Hepatocyte (in vitro differentiated cells): ENCODE measurements around the gene AP2A1. TPM values are rescaled to one million over a fixed set of nuclear protein-coding genes. Genes with fewer than 3 reads are reported as not detected.

ENCODE experiments used
- DNase-seq: peaks from one replicate; pipeline ENCODE4 v3.0.0-alpha.2; 2016; ENCODE audit warnings: low spot score
- H2AFZ ChIP-seq: fragments of 200-600 bp; sonication (generic); 2 replicates; pipeline ENCODE4 v1.6.0; 2016; ENCODE audit warnings: antibody characterized with exemption, mild to moderate bottlenecking
- H3K27ac ChIP-seq: fragments of 200-600 bp; sonication (generic); 2 replicates; pipeline ENCODE4 v1.5.1; 2016; ENCODE audit warnings: mild to moderate bottlenecking
- H3K27me3 ChIP-seq: fragments of 200-600 bp; sonication (generic); 2 replicates; pipeline ENCODE4 v1.6.1; 2016
- H3K36me3 ChIP-seq: fragments of 200-600 bp; sonication (generic); replicated peaks from 2 replicates; pipeline ENCODE4 v1.5.1; 2016; ENCODE audit warnings: low read depth; ENCODE audit not compliant: insufficient read depth
- H3K4me1 ChIP-seq: fragments of 200-600 bp; sonication (generic); 2 replicates; pipeline ENCODE4 v1.5.1; 2016; ENCODE audit warnings: mild to moderate bottlenecking, moderate library complexity; ENCODE audit not compliant: insufficient read depth
- H3K4me2 ChIP-seq: fragments of 200-600 bp; sonication (generic); 2 replicates; pipeline ENCODE4 v1.6.0; 2016
- H3K4me3 ChIP-seq: fragments of 200-600 bp; sonication (generic); 2 replicates; pipeline ENCODE4 v1.5.1; 2016; ENCODE audit warnings: mild to moderate bottlenecking
- H3K79me2 ChIP-seq: fragments of 200-600 bp; sonication (generic); 2 replicates; pipeline ENCODE4 v1.6.0; 2017; ENCODE audit warnings: mild to moderate bottlenecking
- H3K9me2 ChIP-seq: fragments of 200-600 bp; sonication (generic); replicated peaks from 2 replicates; pipeline ENCODE4 v1.6.0; 2017; ENCODE audit warnings: mild to moderate bottlenecking; ENCODE audit not compliant: insufficient read depth
- H3K9me3 ChIP-seq: fragments of 200-600 bp; sonication (generic); 2 replicates; pipeline ENCODE4 v1.5.1; 2016; ENCODE audit warnings: low read depth, mild to moderate bottlenecking
- H4K20me1 ChIP-seq: fragments of 200-600 bp; sonication (generic); 2 replicates; pipeline ENCODE4 v1.6.0; 2016; ENCODE audit warnings: mild to moderate bottlenecking; ENCODE audit not compliant: insufficient read depth, poor library complexity, severe bottlenecking
- CTCF ChIP-seq: fragments of 200-600 bp; sonication (generic); IDR thresholded peaks from 2 replicates; pipeline ENCODE4 v1.5.1; 2016; ENCODE audit warnings: antibody characterized with exemption, mild to moderate bottlenecking; ENCODE audit not compliant: poor library complexity
- EZH2 ChIP-seq: fragments of 200-600 bp; sonication (generic); IDR thresholded peaks from 2 replicates; pipeline ENCODE4 v1.6.1; 2016; ENCODE audit warnings: antibody characterized with exemption, mild to moderate bottlenecking, borderline replicate concordance
- EZH2phosphoT487 ChIP-seq: fragments of 200-600 bp; sonication (generic); IDR thresholded peaks from one replicate; pipeline ENCODE4 v1.6.1; 2018; ENCODE audit warnings: antibody characterized with exemption, mild to moderate bottlenecking, low read depth, moderate library complexity; ENCODE audit not compliant: unreplicated experiment, severe bottlenecking
- WGBS: methylation state at CpG from one replicate; pipeline ENCODE4 v1.1.6; 2016; ENCODE audit warnings: low lambda C conversion rate; ENCODE audit errors: missing lambda C conversion rate; 5-methylcytosine and 5-hydroxymethylcytosine counted together
- polyA plus RNA-seq: library from polyadenylated mRNA; unstranded; fragments of >200 nt; fragmentation: Nextera tagmentation; extraction: Ambion mirVana; gene quantifications from 2 replicates; pipeline ENCODE4 v1.2.1, GENCODE V29; 2016
- total RNA-seq: library from RNA; depleted of rRNA; stranded (reverse); fragments of >200 nt; gene quantifications from 2 replicates; pipeline ENCODE4 v1.2.3, GENCODE V29; 2014

Gene AP2A1
- total and polyA plus RNA-seq, 2 experiments from 2014 or later = 62.1 to 64.8 TPM

DNA sequence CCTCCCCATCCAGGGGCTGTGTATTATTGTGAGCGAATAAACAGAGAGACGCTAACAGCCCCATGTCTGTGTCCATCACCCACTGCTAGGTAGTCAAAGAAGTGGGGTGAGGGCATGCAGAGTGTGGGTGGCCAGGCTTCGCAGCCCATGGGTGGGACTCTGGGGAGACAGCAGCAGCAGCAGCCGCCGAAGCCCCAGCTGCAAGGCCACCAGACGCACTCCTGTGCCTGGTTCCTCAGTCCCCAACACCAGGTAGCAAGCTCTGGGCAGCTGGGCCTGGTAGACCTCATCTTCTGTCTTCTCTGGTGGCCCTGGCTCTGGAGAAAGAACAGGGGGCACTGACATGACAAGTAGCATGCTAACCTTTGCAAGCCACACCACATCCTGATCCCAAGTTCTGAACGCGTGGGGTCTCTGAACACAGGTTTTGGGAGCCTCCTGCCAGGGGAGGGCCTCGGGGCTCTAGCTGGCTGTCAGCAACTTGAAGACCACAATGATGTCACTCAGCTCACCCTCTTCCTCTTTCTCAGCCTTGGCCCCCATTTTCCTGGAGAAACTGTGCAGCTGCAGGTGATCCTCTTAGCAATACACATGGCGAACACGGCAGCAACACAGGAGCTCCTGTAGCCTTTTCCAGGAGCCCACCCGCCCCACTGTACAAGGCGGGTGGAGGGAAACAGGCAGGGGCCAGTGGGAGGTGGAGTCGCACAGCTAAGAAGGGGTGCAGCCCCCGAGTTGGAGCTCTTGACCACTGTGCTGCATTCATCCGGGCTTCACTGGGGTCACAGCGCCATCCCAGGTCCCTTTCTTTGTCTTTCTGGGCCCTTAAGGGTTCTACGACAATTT lies 40.5 kb downstream of the AP2A1 start:
- TF ChIP-seq EZH2phosphoT487 (no peak), EZH2 (no peak)
- Histone ChIP-seq H2AFZ (no peak overlapping the region), H3K4me2 (no peak overlapping the region), H3K4me1 (peaks cover 11% of the 10 kb centered on the region), H3K27me3 (no peaks in the 10 kb centered on the region), H3K4me3 (no peak overlapping the region), H3K27ac (no peak overlapping the region), H3K9me2 (no peaks in the 10 kb centered on the region), H3K9me3 (no peaks in the 10 kb centered on the region), H4K20me1 (no peaks in the 10 kb centered on the region), H3K79me2 (no peaks in the 10 kb centered on the region), H3K36me3 (no peaks in the 10 kb centered on the region)
- 95% methylated on average over 16 of the region's 18 CpGs for WGBS
- DNase-seq = no peak

DNA sequence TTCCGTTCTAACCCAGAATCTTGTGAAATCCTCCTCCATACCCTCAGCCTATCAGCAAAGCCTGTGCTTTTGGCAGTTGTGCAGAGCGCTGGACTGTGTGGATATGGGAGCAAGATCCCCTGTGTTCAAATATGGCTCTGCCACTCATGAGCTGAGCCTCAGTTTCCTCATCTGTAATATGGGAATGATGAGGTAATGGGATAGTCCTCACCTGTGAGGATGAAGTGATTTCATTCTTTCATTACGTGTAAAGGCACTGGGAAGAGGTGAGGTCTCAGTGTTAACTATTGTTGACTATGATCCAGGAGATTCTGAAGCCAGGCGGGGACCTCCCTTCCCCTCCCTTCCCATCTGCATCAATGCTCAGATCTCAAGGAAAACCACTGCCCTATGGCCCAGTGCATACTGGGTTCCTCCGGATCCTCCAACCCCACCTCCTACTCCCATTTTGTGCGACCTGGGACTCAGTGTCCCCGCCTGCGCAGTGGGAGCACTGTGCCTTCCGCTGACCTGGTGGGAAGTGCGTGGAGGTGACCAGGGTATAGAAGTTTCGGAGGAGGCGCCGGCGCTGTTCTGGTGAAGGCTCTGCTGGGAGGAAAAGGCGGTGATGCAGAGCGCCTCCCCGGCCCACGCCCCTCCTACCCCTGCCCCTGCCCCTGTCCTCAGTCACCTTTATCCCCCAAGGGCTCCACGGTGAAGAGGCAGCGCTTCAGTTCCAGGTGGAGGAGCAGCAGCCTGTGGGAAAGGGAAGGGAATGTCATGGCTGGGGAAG lies 41.3 kb downstream of the AP2A1 start:
- peaks cover 11% of the 10 kb centered on the region for H3K4me1 ChIP-seq
- no peak overlapping the region for H3K4me3 ChIP-seq
- H2AFZ ChIP-seq = no peak overlapping the region
- H3K27me3 ChIP-seq = no peaks in the 10 kb centered on the region
- H3K27ac ChIP-seq = peak overlapping the region; percentile 46
- H3K36me3 ChIP-seq = no peaks in the 10 kb centered on the region
- no peak for TF ChIP-seq EZH2phosphoT487
- TF ChIP-seq CTCF = no peak
- no peak for TF ChIP-seq EZH2
- H3K9me2 ChIP-seq = no peaks in the 10 kb centered on the region
- H3K9me3 ChIP-seq = no peaks in the 10 kb centered on the region
- peak overlapping the region; percentile 98 for H3K4me2 ChIP-seq
- no peaks in the 10 kb centered on the region for H4K20me1 ChIP-seq
- no peaks in the 10 kb centered on the region for H3K79me2 ChIP-seq
- DNase-seq = no peak
- 85% methylated on average over 19 of the region's 20 CpGs for WGBS

DNA sequence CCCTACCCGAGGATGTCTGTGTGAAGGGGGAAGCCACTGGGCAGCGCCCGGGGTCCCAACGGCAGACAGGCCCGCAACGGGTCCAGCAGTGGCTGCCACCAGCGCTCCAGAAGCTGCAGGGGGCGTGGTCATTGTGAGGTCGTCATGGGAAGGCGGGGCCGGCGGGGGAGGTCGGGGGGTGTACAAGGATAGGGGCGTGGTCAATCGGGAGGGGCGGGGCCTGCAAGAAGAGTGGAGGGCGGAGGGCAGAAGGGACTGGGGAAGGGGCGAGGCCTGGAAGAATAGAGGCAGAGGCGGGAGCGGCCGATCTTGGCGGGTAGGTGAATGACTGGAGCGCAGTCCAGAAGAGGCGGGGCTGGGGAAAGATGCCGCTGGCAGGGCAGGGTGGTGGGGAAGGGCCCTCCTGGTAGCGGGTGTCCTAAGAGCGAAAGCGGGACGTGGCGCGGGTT lies 41.9 kb downstream of the AP2A1 start:
- Histone ChIP-seq H3K79me2 (no peaks in the 10 kb centered on the region), H3K27me3 (no peaks in the 10 kb centered on the region), H2AFZ (peak overlapping the region; percentile 84), H3K9me2 (no peaks in the 10 kb centered on the region), H3K36me3 (no peaks in the 10 kb centered on the region), H4K20me1 (no peaks in the 10 kb centered on the region), H3K9me3 (no peaks in the 10 kb centered on the region), H3K4me1 (peaks cover 11% of the 10 kb centered on the region), H3K27ac (peak overlapping the region; percentile 70), H3K4me2 (peak overlapping the region; percentile 98), H3K4me3 (peak overlapping the region; percentile 36)
- peak; percentile 96 for DNase-seq
- TF ChIP-seq EZH2phosphoT487 (no peak), EZH2 (no peak), CTCF (no peak)
- 4% methylated on average over 6 of the region's 31 CpGs for WGBS
